Psoas muscle (tissue), 8 donors: Measurements from ENCODE around the gene SLC35B2. TPM values are rescaled to one million over a fixed set of nuclear protein-coding genes. Genes with fewer than 3 reads are reported as not detected.

Experiments used
- ATAC-seq, 4 donors: fragments of 200-7000 bp; cut with Tn5 transposase; one replicate each; pipeline ENCODE4 v1.9.1; 2020; ENCODE audit warnings: moderate library complexity in 3 of 4, mild to moderate bottlenecking in 2 of 4
- DNase-seq, 2 donors: peaks; one replicate each; pipeline ENCODE4 v3.0.0-alpha.2; 2020
- H3K27ac ChIP-seq: fragments of 200-600 bp; one replicate; pipeline ENCODE4 v1.8.0; 2022
- H3K27me3 ChIP-seq, 3 donors: fragments of 200-600 bp in 1 of 3; one replicate each; pipeline versions ENCODE4 v1.6.1 to v1.8.0; 2013 to 2022; ENCODE audit warnings: low read length in 2 of 3, mild to moderate bottlenecking in 2 of 3, moderate library complexity in 1 of 3; ENCODE audit not compliant: insufficient read depth in 3 of 3
- H3K36me3 ChIP-seq, 2 donors: fragments of 200-600 bp in 1 of 2; one replicate each; pipeline versions ENCODE4 v1.6.1 to v1.8.0; 2013 to 2022; ENCODE audit warnings: low read depth in 1 of 2, mild to moderate bottlenecking in 1 of 2, moderate library complexity in 1 of 2; ENCODE audit not compliant: insufficient read depth in 1 of 2
- H3K4me1 ChIP-seq: fragments of 200-600 bp; one replicate; pipeline ENCODE4 v1.8.0; 2022
- H3K4me3 ChIP-seq: fragments of 200-600 bp; one replicate; pipeline ENCODE4 v1.8.0; 2022; ENCODE audit warnings: mild to moderate bottlenecking
- H3K9me3 ChIP-seq: fragments of 200-600 bp; one replicate; pipeline ENCODE4 v1.8.0; 2022
- WGBS, 3 donors: extraction: QIAGEN DNeasy Blood & Tissue Kit; methylation state at CpG; one replicate each; pipeline versions ENCODE4 v1.1.6 to v1.1.7; 2013; 5-methylcytosine and 5-hydroxymethylcytosine counted together
- intact Hi-C, 2 donors: fragments of 100-400 bp; cut with DNase I; formaldehyde crosslinking; loops; one replicate each; pipeline versions ENCODE4 v1.11.0 to v1.14.2; 2022
- polyA plus RNA-seq, 3 donors: library from polyadenylated mRNA; stranded (reverse); fragments of 200-250 nt; gene quantifications; one replicate each; pipeline ENCODE4 v1.2.3, GENCODE V29; 2013
- total RNA-seq, 4 donors: library from RNA; stranded (reverse); fragmentation: NEBNext Ultra II Directional in 2 of 4; extraction: Animal tissue kit (Norgen Biotek cat#: 25700) in 2 of 4; gene quantifications; one replicate each; pipeline versions ENCODE4 v1.2.1 to v1.2.4, GENCODE V29; 2021 to 2023
- TF ChIP-seq, protein P1 (sequence below): fragments of 200-600 bp; IDR thresholded peaks from one replicate; pipeline ENCODE4 v1.8.0; 2022; ENCODE audit warnings: antibody characterized with exemption
- donor health status: healthy with polysubstance abuse.
- donor health status: DM: no; HTN: no; CAD: no; lungs with moderate emphysema.
- donor health status: Bipolar disorder and iron deficiency.
- donor health status: healthy.
- donor health status: DM: yes; HTN: yes; CAD: no.
- donor health status: DM: no; HTN: no; CAD: no.
- donor health status: DM: no; HTN: no; CAD: no.
- donor health status: DM: yes; HTN: yes; CAD: no.

SLC35B2 gene
- total and polyA plus RNA-seq, 7 donors: 10.9 to 23.6 (median 20.8) TPM

DNA sequence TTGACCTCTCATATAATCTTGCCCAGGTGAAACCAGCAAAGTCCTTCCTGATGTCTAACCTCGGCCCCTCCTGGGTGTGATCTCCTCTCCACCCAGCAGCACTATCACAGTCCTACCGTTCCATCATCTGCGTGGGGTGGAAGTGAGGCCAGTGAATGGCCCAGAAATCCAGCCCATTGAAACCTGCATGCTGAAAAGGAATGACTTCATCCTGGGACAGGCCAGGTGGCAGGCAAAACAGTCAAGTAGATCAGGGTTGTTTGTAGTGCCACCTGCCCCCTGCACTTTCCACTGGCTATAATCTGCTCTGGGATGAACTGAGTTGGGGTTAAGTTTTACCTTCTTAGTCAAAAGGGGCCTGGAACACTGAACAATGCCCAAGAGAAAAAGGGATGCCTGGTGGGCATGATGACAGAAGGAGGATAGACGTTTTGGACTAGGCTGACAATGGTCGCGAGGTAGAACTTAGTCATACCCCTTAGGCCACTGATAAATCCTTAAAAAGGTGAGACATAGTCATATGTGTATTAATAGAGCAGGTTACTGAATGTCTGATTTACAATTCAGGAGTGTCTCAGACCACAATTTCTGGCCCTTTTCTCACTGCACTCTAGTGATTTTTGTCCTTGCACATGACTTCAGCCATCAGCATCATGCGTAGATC lies 18.5 kb downstream of the SLC35B2 start:
- no peaks in the 10 kb centered on the region for H3K9me3 ChIP-seq
- ATAC-seq: no peak
- peak in 1 of 2 donors; percentile 12 for DNase-seq
- H3K4me1 ChIP-seq: peaks cover 27% of the 10 kb centered on the region
- no peaks in the 10 kb centered on the region for H3K36me3 ChIP-seq
- intact Hi-C loops: no loop called here
- TF ChIP-seq, protein P1, sequence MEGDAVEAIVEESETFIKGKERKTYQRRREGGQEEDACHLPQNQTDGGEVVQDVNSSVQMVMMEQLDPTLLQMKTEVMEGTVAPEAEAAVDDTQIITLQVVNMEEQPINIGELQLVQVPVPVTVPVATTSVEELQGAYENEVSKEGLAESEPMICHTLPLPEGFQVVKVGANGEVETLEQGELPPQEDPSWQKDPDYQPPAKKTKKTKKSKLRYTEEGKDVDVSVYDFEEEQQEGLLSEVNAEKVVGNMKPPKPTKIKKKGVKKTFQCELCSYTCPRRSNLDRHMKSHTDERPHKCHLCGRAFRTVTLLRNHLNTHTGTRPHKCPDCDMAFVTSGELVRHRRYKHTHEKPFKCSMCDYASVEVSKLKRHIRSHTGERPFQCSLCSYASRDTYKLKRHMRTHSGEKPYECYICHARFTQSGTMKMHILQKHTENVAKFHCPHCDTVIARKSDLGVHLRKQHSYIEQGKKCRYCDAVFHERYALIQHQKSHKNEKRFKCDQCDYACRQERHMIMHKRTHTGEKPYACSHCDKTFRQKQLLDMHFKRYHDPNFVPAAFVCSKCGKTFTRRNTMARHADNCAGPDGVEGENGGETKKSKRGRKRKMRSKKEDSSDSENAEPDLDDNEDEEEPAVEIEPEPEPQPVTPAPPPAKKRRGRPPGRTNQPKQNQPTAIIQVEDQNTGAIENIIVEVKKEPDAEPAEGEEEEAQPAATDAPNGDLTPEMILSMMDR: no peak
- H3K27me3 ChIP-seq: no peaks in the 10 kb centered on the region
- peak overlapping the region; percentile 96 for H3K27ac ChIP-seq
- H3K4me3 ChIP-seq: no peak overlapping the region
- WGBS, 3 donors: 75 to 80% (median 80%) methylated on average over 7 of the region's 7 CpGs

DNA sequence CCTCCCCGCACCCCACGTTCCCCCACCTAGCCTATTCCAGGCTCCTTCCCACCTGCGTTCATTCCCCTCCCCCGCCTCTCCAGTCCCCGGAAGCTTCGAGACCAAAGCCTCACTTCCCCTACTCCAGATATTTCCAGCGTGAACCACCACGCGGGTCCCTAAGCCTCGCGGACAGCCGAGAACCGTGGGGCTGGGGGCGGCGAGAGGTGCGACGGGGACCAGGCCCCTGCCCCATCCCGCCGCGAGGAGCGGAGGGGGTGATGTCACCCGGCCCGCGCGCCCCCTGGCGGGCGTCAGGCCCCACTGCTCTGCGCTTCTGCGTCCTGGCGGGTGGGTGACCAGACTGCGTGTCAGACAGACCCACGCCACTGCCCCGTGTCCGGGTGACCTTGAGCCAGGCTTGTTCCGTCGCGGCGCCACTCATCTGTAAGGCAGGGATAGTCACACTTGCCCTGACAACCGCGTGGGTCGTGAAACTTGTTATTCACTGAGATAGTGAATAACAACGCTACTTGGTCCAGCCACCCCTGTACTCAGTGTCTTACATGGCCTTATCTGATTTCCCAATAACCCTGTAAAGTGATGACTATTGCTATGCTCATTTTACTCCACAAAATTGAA lies 19.4 kb downstream of the SLC35B2 start:
- peak overlapping the region; percentile 96 for H3K27ac ChIP-seq
- TF ChIP-seq, protein P1: peak; percentile 97
- peak; percentile 88 to 92 for DNase-seq
- 1 to 4% (median 2%) methylated on average over 35 to 42 of the region's 42 CpGs for WGBS, 3 donors
- no peaks in the 10 kb centered on the region for H3K27me3 ChIP-seq
- peaks cover 36% of the 10 kb centered on the region for H3K4me1 ChIP-seq
- peaks cover 0 to 5% of the 10 kb centered on the region in 2 donors for H3K36me3 ChIP-seq
- no peaks in the 10 kb centered on the region for H3K9me3 ChIP-seq
- intact Hi-C loops: no loop called here
- H3K4me3 ChIP-seq: peak overlapping the region; percentile 69
- ATAC-seq: peak; percentile 78 to 85 (median 83)

DNA sequence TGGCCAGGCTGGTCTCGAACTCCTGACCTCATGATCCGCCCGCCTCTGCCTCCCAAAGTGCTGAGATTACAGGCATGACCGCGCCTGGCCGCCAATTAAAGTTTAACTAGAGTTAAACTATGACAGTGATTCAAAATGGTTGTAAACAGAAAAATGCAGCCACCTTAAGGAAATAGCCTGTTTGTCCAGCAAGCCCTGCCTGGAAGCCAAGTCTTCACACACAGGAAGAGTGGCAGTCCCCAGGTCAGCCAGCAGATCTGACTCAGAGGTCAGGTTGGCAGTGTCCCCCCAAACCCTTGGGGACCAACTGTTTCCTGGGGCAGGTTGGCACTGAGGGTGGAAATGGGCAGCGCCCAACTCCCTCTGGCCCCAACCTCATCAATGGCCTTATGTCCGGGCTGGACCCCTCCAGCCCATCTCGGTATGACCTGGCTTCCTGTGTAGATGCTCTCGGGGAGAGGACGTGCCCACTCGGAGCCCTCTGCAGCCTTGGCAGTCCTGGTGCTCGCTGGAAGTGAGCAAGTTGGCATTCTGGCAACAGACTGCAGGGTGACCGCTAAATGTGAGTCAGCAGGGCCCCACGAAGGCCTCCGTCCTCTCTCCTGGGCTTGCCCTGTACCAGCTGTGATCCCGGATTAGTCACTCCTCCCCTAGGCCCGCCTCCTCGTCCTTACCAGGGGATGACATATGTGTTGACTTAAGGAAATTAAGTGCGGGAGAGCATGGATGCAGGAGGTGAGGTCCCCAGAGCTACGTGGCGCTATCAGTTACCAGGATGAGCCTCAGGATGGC lies 20.1 kb downstream of the SLC35B2 start:
- TF ChIP-seq, protein P1: no peak
- intact Hi-C loops: no loop called here
- ATAC-seq (peak; percentile 87 to 92 (median 88)), DNase-seq (peak; percentile 91 to 96)
- Histone ChIP-seq H3K27me3 (no peaks in the 10 kb centered on the region), H3K27ac (peak overlapping the region; percentile 96), H3K9me3 (no peaks in the 10 kb centered on the region), H3K4me3 (peak overlapping the region; percentile 69), H3K4me1 (peaks cover 41% of the 10 kb centered on the region), H3K36me3 (peaks cover 2 to 12% of the 10 kb centered on the region in 2 donors)
- 19 to 24% (median 21%) methylated on average over 22 of the region's 22 CpGs for WGBS, 3 donors

DNA sequence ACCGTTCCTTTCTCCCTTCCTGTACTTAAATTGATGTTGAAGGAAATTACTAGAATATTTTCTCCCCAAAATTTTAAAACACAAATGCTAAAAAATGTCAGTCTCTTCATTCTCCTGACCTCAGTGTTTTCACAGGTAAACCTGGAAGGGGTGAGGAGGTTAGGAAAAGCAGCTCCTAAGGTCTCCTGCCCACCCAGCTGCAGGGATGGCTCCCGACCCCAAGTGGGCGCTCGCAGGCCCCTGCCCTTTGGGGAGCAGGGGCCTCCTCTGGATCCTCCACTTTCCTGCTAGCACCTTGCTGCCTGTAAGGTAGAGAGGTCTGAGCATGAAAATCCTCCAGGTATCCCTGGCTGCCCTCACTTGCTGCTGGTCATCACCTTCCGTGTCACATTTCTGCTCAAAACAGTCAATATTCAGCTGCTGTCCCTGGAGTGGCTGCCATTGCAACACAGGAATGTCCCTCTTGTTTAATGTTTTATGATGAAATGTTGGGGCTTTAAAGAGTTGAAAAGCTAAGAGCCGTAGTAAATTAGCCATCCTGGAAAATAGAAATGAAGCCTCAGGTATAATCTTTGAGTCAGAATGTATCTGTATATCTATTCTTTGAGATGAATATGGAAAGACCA lies 21.3 kb downstream of the SLC35B2 start:
- intact Hi-C loops: loop anchor here in 1 of 2 donors (2.0 kb wide), 1 partner anchor 63 kb away; no protein-coding TSS in a partner anchor
- H3K36me3 ChIP-seq: peaks cover 2 to 24% of the 10 kb centered on the region in 2 donors
- peaks cover 41% of the 10 kb centered on the region for H3K4me1 ChIP-seq
- DNase-seq (no peak), ATAC-seq (no peak)
- H3K9me3 ChIP-seq: no peaks in the 10 kb centered on the region
- no peaks in the 10 kb centered on the region for H3K27me3 ChIP-seq
- WGBS, 3 donors: 84 to 93% (median 87%) methylated on average over 6 of the region's 6 CpGs
- no peak overlapping the region for H3K4me3 ChIP-seq
- H3K27ac ChIP-seq: peak overlapping the region; percentile 96
- TF ChIP-seq, protein P1: no peak
